ENCODE results near the gene TEX44. TPM values are rescaled to one million over a fixed set of nuclear protein-coding genes. Genes with fewer than 3 reads are reported as not detected.
"Not testable (repeated sequence)": the region's sequence is repeated elsewhere in the genome, so short reads cannot be mapped to it uniquely, and the experiment has no call there.

Gene TEX44
- total RNA-seq, 3 donors from 2014 or later (not counting 1 experiment from before 2014, with no cell fraction given): not detected

- Histone ChIP-seq H3K4me1 (ENCODE audit: control insufficient read depth, insufficient read depth, low read length) (no peaks in the 10 kb centered on the region), H3K36me3 (ENCODE audit: control insufficient read depth, insufficient read depth, low read length) (no peaks in the 10 kb centered on the region), H3K27me3 (ENCODE audit: control insufficient read depth, insufficient read depth, low read length) (no peaks in the 10 kb centered on the region), H3K27ac (ENCODE audit: low read length) (no peak overlapping the region), H3K4me3 (ENCODE audit: low read length) (no peak overlapping the region), H3K9me3 (ENCODE audit: control insufficient read depth, insufficient read depth, low read length) (no peaks in the 10 kb centered on the region)
- 70% methylated on average over 7 of the region's 7 CpGs for WGBS (ENCODE audit: insufficient coverage)
- H3K4me1 Mint-ChIP-seq: peaks cover 0 to 8% of the 10 kb centered on the region in 2 donors
- no peaks in the 10 kb centered on the region for H3K36me3 Mint-ChIP-seq
- no peak overlapping the region for H3K27ac Mint-ChIP-seq
- no peak for ATAC-seq
- no peak for DNase-seq
- H3K27me3 Mint-ChIP-seq (ENCODE audit: low read depth in 2 of 2): no peaks in the 10 kb centered on the region
- intact Hi-C loops (cut with micrococcal nuclease): no loop called here
- H3K4me3 Mint-ChIP-seq: no peak overlapping the region
- no peaks in the 10 kb centered on the region for H3K9me3 Mint-ChIP-seq
- TF ChIP-seq, protein P1, sequence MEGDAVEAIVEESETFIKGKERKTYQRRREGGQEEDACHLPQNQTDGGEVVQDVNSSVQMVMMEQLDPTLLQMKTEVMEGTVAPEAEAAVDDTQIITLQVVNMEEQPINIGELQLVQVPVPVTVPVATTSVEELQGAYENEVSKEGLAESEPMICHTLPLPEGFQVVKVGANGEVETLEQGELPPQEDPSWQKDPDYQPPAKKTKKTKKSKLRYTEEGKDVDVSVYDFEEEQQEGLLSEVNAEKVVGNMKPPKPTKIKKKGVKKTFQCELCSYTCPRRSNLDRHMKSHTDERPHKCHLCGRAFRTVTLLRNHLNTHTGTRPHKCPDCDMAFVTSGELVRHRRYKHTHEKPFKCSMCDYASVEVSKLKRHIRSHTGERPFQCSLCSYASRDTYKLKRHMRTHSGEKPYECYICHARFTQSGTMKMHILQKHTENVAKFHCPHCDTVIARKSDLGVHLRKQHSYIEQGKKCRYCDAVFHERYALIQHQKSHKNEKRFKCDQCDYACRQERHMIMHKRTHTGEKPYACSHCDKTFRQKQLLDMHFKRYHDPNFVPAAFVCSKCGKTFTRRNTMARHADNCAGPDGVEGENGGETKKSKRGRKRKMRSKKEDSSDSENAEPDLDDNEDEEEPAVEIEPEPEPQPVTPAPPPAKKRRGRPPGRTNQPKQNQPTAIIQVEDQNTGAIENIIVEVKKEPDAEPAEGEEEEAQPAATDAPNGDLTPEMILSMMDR (IDR thresholded peaks at IDR 0.05): no peak
These were observed 23.8 kb upstream of the TEX44 start for GRCh38 chr2:231568785-231569435.

DNA sequence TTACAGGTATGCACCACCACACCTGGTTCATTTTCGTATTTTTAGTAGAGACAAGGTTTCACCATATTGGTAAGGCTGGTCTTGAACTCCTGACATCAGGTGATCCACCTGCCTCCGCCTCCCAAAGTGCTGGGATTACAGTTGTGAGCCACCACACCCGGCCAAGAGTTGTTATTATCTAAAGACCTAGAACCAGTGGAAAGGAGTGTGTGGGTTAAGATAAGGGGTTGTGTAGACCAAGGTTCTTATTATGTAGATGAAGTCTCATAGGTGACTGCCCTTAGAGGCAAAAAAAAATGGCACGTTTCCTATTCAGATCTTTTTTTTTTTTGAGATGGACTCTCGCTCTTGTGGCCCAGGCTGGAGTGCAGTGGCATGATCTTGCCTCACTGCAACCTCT is 21.7 kb upstream of the TEX44 start:
- H3K9me3 ChIP-seq (ENCODE audit: control insufficient read depth, insufficient read depth, low read length); H3K36me3 ChIP-seq (ENCODE audit: control insufficient read depth, insufficient read depth, low read length); H3K27ac Mint-ChIP-seq; H3K4me3 ChIP-seq (ENCODE audit: low read length); DNase-seq; H3K27me3 ChIP-seq (ENCODE audit: control insufficient read depth, insufficient read depth, low read length); intact Hi-C loops (cut with micrococcal nuclease); H3K27me3 Mint-ChIP-seq (ENCODE audit: low read depth in 2 of 2); H3K36me3 Mint-ChIP-seq; ATAC-seq; H3K9me3 Mint-ChIP-seq; H3K27ac ChIP-seq (ENCODE audit: low read length); H3K4me3 Mint-ChIP-seq; H3K4me1 ChIP-seq (ENCODE audit: control insufficient read depth, insufficient read depth, low read length): not testable (repeated sequence)
- peaks cover 10 to 17% of the 10 kb centered on the region in 2 donors for H3K4me1 Mint-ChIP-seq
- 80% methylated on average over 5 of the region's 5 CpGs for WGBS (ENCODE audit: insufficient coverage)

GRCh38 chr2:231571661-231572191 is 20.9 kb upstream of the TEX44 start:
- H3K9me3 ChIP-seq (ENCODE audit: control insufficient read depth, insufficient read depth, low read length): no peaks in the 10 kb centered on the region
- WGBS (ENCODE audit: insufficient coverage): 98% methylated on average over 4 of the region's 4 CpGs
- DNase-seq (no peak), ATAC-seq (no peak)
- no peak overlapping the region for H3K27ac Mint-ChIP-seq
- H3K36me3 ChIP-seq (ENCODE audit: control insufficient read depth, insufficient read depth, low read length): no peaks in the 10 kb centered on the region
- no peaks in the 10 kb centered on the region for H3K9me3 Mint-ChIP-seq
- H3K36me3 Mint-ChIP-seq: no peaks in the 10 kb centered on the region
- H3K4me3 ChIP-seq (ENCODE audit: low read length): no peak overlapping the region
- TF ChIP-seq, protein P1 (IDR thresholded peaks at IDR 0.05): no peak
- H3K4me1 ChIP-seq (ENCODE audit: control insufficient read depth, insufficient read depth, low read length): peaks cover 12% of the 10 kb centered on the region
- no peak overlapping the region for H3K4me3 Mint-ChIP-seq
- H3K27me3 Mint-ChIP-seq (ENCODE audit: low read depth in 2 of 2): no peaks in the 10 kb centered on the region
- no peak overlapping the region for H3K27ac ChIP-seq (ENCODE audit: low read length)
- peaks cover 18 to 22% of the 10 kb centered on the region in 2 donors for H3K4me1 Mint-ChIP-seq
- intact Hi-C loops (cut with micrococcal nuclease): no loop called here
- no peaks in the 10 kb centered on the region for H3K27me3 ChIP-seq (ENCODE audit: control insufficient read depth, insufficient read depth, low read length)

- no peak for ATAC-seq
- Mint-ChIP-seq H3K36me3 (no peaks in the 10 kb centered on the region), H3K4me3 (no peak overlapping the region), H3K27me3 (ENCODE audit: low read depth in 2 of 2) (no peaks in the 10 kb centered on the region), H3K4me1 (peaks cover 18 to 22% of the 10 kb centered on the region in 2 donors), H3K27ac (no peak overlapping the region), H3K9me3 (no peaks in the 10 kb centered on the region)
- Histone ChIP-seq H3K27ac (ENCODE audit: low read length) (no peak overlapping the region), H3K4me3 (ENCODE audit: low read length) (no peak overlapping the region), H3K4me1 (ENCODE audit: control insufficient read depth, insufficient read depth, low read length) (peaks cover 12% of the 10 kb centered on the region), H3K9me3 (ENCODE audit: control insufficient read depth, insufficient read depth, low read length) (no peaks in the 10 kb centered on the region), H3K27me3 (ENCODE audit: control insufficient read depth, insufficient read depth, low read length) (no peaks in the 10 kb centered on the region), H3K36me3 (ENCODE audit: control insufficient read depth, insufficient read depth, low read length) (no peaks in the 10 kb centered on the region)
- no peak for DNase-seq
- WGBS (ENCODE audit: insufficient coverage): 71% methylated on average over 4 of the region's 4 CpGs
- TF ChIP-seq, protein P1 (IDR thresholded peaks at IDR 0.05): no peak
- intact Hi-C loops (cut with micrococcal nuclease): no loop called here
These were observed 19.6 kb upstream of the TEX44 start for GRCh38 chr2:231573096-231573495.
